Stimulated activated CD8-positive, alpha-beta memory T cell treated with anti-CD3 and anti-CD28 coated beads, Interleukin-15, amount 100 ng/mL, for 4 hours (primary cell): ENCODE results near the gene TTC21B.
"Not testable (repeated sequence)": the region's sequence is repeated elsewhere in the genome, so short reads cannot be mapped to it uniquely, and the experiment has no call there.

Experiments used
- DNase-seq, 2 donors: peaks; one replicate each; pipeline ENCODE4 v3.0.0-alpha.2; 2020; ENCODE audit warnings: low read depth in 2 of 2

Gene TTC21B

DNA sequence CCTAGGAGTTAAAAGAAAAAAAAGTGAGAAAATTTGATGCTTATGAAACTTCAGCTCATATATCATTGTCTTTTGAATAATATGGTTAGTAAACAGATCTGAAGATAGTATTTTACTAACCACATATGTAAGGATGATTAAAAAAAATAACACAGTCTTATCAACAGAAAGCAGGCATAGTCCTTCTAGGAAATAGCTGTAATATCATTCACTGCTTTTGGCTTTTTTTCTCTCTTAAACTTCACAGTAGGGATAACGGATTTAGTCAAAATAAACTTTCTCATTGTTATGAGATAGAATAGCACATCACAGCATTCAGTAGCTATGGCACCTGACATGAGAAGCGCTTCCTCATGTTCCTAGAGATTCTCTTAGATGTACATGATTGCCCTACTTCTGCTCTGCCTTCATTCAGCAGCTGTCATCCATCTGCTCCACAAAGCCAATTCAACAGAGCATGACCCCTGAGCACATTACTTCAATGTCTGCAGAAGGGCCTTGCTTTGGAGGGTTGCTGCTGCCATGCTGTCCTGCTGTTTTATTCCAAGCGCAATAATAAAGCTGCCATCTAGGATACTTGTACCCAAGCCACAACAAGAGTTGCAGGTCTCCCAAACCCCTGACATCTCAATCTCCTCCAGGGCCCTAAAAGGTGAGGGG lies 67.0 kb downstream of the TTC21B start:
- no peak for DNase-seq

DNA sequence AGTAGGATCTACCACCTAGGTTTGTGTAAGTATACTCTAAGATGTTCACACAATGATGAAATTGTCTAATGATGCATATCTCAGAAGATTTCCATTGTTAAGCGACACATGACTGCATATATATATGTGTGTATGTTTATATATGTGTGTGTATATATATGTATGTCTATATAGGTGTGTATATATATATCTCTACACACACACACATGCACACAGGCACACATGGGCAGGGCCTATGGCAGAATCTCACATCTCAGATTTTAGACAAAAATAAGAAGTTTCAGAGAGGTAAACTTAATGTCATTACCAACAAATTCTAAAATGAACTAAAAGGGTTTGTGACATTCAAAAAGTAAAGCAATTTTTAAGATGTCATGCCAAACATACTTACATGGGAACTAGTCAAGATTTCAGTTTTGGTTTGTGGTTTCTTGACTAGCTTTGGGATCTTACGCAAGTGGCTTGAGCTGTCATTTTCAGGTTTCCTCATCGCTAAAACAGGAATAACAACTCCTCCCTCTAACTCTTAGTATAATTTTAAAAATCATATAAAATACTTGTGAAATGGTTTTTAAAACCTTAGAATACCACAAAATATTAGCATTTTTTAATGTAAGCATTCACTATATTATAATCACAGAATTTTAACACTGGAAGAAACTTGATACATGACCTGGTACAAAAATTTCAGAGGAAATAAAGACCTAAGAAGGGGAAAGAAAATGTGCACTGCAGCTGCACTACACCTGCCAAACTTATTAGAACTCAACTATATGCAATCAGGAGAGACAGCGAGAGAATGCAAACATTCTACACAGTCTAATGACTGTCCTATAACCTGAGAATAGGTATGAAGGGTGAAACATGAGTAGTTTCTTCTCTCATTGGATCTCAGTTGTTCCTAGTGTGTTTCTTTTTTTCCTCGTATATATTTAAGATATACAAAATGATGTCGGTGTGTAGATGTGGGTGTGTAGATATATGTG lies 75.7 kb downstream of the TTC21B start:
- DNase-seq: no peak

DNA sequence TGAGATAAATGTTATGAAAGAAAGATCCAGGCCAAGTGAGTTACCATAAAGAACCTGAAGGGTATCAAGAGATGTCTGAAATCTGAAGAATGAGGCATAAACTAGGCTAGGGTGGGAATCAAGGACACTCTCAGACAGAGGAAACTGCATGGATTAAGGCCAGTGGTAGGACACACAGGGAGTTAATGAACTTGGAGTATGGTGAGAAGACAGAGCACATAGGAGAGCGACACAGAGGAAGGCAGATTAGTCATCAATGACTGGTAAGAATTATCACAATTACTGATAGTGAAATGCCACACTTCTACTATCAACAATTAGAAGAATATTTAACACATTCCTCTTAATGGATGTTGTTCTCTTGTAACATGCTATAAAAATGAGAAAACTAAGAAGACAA lies 76.9 kb downstream of the TTC21B start:
- no peak for DNase-seq

DNA sequence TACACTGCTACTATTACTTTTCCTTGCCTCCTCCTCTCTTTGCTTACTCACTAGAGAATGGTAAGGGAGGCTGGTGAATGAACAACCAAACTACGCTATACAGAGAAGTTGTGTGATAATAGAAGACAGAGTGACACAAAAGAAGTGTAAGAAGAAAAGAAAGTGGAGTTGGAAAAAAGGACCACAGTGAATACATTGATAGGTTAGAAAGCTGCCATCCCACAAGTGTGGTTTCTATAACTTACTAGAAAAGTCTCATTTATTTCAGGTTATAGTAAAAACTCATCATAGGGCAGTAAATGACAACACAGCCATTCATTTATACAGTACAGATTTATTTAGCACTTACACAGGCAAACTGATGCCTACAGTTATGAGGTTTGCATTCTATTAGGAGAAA lies 77.3 kb downstream of the TTC21B start:
- DNase-seq: no peak

DNA sequence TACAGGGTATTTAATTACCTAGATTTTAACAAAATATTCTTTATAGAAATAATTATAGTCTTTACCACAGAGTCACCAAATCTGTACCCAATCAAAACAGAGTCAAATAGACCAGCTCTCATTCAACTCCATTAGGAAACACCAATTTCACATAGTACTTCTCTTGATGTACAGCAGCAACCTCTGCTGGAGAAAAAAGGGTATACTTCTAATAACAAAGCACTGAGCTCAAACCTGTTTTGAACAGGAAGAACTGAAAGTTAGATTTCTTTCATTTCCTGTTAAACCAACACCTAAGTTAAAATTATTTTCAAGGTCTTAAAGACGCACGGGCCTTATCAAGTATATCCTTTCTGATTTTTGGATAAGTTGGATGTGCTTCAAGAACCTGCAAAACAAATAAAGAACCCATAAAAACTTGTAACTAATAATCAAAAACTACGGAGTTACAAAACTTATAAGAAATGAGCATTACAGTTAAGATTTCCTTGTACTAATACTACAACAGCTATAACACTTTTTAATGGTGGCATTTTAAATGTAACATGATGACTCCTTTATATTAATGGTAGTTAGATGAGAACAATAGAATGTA lies 79.0 kb downstream of the TTC21B start:
- DNase-seq: no peak

DNA sequence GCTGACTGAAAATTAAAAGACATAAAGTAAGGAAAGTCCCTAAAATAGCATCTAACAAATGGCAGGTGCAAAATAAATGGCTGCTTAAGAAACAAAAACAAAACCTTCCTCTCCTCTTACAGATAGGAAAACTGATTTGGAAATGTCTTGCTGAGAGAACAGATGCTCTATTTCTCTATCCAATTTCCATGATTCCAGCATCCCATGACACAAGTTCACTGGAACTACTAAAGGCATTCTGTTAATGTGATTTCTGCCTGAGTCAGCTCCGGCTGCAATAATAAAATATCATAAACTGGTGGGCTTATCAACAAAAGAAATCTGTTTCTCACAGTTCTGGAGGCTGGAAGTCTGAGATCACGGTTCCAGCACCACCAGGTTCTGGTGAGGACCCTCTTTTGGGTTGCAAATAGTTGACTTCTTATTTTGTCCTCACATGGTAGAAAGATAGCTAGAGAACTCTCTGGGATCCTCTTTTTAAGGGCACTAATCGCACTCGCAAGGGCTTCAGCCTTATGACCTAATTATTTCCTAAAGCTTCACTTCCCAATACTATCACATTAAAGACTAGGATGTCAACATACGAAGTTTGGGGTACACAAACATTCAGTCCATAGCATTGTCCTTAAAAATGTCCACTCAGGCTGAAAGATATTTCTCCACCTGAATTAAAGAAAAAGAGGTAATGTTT lies 81.3 kb downstream of the TTC21B start:
- DNase-seq: no peak

DNA sequence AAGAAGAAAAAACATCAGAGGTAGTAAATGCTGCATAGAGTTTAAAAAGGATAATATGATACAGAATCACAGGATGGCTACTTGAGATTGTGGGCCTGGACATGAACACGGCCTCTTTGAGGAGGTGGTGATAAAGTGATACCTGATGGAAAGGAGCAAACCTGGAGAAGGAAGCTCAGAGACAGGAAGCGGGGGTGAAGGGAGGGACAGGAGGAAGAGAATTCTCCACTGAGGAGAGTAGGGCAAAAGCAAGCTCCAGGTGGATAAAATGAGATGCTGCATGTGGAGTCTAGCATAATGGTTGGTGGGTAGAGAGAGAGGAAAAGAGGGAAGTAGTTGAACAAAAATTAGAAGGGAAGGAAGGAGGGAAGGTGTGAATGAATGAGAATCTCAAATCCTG lies 82.6 kb downstream of the TTC21B start:
- DNase-seq: no peak

DNA sequence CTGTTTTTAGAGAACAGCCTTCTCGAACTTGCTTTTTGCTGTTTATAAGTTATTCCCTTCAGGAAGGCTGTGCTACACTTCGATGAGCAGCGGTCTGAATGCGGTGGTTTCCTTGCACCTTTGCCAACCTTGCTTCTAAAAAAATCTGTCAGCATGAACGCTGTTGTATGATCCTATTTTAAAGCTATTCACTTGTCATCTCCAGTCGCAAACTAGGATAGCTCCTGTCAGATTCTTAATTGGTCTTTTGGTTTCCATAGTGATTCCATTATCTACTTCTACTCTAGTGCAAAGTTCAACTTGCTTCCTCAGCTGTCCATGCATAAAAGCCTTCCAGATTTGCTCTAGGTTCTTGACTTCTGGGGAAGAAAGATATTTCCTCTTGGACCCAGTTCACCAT lies 83.2 kb downstream of the TTC21B start:
- DNase-seq: no peak

DNA sequence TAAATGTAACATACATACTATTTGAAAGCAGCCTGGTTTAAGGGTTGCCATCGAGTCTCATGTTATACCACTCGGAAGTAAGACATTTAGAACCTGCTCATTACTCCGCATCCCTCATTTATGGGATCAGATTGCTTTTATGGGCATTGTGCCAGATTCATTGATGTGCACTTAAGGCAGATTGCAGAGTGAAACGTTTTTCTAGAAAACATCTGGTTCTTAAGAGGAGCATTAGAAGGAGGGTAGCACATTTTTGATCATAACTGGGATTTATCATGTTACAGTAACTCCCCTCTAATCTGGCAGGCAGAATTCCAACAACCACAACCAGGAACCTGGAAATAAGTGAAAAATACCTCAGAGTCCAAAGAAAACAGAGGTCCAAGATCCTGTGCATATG lies 85.4 kb downstream of the TTC21B start:
- DNase-seq: no peak

DNA sequence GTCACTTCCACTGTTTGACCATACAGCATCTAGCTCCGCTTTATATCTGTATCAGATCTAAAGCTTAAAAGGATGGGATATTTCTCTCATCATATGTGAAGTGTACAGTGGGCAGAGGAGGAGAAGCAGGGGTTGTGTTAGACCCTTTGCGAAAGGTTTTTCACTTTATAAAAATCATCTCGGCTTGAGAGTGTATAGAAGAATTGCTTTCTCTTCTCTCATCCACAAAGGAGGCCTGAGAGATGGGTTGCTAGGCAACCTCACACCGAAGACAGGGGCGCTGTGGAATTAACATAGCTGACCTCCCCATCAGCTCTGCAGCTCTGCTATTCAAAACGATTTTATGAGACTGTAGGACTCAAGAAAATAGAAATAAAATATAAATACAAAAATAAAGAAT lies 89.3 kb downstream of the TTC21B start:
- no peak for DNase-seq

DNA sequence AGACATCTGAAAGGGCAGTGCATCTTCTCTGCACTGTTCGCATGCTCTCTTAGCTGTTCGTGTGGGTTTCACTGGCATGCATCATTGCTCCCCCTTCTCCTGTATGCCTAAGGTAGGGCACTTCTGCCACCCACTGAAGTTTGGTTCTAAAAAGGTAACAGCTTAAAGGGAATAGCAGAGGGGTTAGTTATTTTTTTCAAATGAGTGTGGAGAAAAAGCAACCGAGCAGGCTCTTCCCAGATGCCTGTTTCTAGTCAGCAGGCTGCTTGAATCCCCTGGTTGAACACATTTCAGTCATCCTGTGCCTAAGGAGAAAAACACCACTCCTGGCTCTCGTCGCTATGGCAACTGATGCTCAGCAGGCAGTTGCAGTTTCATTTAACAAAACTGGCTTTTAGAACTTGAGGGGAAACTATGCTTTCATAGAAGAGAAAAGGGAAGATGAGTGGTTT lies 89.7 kb downstream of the TTC21B start:
- no peak for DNase-seq

DNA sequence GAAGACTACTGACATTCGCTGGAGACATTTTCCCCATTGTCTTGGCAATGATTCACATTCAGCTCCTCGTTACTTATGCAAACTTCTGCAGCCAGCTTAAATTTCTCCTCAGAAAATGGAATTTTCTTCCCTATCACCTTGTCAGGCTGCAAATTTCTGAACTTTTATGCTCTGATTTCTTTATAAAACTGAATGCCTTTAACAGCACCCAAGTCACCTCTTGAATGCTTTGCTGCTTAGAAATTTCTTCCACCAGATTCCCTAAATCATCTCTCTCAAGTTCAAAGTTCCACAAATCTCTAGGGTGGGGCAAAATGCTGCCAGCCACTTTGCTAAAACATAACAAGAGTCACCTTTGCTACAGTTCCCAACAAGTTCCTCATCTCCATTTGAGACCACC lies 92.5 kb downstream of the TTC21B start:
- not testable (repeated sequence) for DNase-seq

DNA sequence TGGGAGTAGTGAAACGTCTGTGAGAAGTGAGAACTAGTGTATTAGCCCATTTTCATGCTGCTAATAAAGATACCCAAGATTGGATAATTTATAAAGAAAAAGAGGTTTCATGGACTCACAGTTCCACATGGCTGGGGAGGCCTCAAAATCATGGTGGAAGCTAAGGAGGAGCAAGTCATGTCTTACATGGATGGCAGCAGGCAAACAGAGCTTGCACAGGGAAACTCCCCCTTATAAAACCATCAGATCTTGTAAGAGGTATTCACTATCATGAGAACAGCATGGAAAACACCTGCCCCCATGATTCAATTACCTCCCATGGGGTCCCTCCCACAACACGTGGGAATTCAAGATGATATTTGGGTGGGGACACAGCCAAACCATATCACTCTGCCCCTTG lies 93.9 kb downstream of the TTC21B start:
- DNase-seq: not testable (repeated sequence)

DNA sequence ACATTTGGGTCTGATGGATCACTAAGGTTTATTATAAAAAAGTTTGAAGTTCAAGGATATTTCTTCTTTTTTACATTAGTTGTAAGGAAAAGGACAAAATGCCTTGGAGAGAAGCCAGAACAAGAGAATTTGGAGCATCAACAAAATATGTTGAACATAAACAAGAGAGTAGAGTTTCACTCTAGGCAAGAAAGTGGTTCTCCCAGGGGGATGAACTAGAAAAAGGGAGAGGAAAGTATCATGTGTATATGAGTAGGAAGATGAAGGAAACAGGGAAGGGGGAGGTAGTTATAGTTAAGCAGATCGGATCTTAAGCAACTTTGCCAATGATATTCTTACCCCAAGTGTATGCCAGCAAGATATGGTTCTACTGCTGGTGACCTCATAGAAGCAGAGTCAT lies 95.7 kb downstream of the TTC21B start:
- no peak for DNase-seq

DNA sequence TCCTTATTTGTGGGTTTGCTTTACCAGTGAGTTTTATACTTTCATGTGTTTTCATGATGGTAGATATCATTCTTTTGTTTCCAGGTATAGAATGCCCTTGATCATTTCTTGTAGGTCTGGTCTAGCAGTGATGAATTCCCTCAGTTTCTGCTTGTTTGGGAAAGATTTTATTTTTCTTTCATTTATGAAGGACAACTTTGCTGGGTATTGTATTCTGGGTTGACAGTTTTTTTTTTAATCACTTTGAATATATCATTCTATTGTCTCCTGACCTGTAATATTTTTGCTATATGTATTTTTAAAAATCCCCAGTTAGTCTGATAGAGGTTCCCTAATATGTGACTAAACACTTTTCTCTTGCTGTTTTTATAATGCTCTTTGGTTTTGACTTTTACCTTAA lies 101.2 kb downstream of the TTC21B start:
- DNase-seq: no peak

DNA sequence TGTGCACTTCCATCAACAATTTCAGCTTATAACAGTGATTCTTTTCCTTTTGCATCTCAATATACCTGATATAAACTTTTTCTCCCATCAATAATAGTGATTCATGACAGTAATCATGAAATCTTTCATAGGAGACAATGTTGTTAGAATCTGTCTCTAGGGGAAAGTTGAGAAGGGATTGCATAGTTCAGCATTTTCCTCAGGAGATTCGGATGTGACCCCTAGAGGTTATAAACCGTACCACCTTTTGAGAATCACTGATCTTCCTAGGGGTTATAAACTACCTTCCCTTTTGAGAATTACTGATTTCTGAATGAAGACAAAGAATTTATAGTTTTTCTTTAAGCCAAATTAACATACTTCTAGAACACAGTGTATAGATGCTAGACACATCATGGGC lies 106.6 kb downstream of the TTC21B start:
- DNase-seq: no peak

DNA sequence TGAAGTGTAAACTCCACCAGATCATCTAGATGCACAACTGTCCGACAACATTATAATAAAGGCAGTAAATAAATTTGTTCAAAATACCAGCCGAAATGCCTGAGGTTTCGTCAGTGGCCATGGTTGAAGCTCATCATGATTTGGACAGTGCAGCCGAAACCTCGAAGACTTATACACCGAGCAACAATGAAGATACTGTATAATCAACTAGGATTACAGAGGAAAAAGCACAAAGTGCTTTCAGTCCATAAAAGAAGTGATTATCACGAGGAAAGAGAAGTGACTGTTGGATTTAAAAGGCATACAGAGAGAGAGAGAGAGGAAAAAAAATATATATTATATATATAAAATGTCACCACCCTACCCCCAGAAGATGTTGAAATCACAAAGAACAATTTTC lies 107.5 kb downstream of the TTC21B start:
- no peak for DNase-seq

DNA sequence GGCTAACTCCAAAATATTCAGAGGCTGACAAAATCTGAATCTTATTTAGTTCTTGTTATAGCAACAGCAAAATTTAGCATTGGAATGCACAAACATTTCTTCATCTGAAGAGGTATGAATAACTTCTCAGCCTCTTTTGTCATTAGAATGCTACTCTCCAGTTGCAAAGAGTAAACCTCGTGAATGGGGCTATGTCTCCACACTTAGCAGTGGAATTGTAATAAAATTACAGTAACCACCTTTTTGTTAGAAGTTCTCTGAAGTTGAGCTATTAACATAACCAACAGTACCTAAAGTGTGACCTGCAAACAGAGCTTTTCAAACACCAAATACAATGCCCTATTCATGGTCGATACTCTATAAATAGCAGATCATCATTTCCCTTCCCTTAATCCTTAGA lies 109.4 kb downstream of the TTC21B start:
- DNase-seq: no peak

DNA sequence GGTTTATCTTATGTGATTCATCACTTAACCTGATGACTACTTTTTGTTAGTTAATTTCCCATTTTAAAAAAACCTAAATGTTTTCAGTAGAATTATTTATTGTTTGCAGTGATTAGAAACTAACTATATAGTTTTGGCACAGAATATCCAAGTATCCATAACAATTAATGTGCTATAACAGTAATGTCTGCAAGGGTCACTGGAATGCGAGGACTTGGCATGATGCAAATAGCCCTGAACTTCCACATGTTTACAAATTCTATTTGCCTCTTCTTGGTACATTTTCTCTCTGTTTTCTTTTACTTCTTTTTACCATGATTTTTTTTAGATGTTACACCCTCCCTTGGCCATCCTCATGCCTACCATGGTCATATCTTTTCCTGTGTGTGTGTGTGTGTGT lies 110.2 kb downstream of the TTC21B start:
- DNase-seq: no peak

DNA sequence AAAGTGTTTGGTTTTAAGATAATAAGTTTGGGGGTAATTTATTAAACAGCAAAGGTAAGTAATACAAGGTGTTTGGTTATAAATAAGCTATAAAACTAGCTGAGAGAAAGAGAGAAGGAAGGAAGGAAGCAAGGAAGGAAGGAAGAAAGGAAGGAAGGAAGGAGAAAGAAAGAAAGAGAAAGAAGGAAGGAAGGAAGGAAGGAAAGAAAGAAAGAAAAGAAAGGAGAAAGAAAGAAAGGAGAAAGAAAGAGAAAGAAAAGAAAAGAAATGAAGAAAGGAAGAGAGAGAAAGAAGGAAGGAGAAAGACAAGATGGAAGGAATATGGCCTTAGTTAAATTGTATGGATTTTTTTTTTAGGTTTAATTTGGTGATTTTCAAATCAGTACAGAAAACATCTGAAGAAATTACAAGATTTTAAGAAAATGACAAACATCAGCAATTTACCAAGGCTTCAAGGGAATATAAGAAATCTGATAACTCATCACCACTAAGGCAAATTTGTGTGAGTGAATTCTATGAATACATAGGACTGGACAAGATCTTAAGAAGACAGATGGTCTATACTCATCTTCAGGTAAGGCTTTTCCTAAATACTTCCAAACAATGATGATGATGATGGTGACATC lies 113.1 kb downstream of the TTC21B start:
- no peak for DNase-seq

DNA sequence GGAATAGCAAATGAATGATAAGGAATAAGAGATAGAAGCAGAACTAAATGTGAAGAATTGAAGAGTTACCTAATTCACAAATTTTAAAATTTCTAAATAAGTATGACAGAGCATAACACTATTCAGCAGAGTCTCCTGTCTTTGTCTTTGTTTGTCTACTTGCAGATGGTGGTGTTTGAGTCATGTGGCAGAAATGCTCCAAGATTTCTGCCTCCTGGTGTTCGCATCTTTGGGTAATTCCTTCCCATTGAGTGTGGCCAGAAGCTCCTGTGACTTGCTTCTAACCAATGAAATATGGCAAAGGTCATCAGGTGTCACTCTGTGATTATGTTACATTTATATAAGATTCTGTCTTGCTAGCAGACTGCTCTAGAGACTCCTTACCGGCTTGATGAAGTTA lies 114.0 kb downstream of the TTC21B start:
- DNase-seq: no peak

DNA sequence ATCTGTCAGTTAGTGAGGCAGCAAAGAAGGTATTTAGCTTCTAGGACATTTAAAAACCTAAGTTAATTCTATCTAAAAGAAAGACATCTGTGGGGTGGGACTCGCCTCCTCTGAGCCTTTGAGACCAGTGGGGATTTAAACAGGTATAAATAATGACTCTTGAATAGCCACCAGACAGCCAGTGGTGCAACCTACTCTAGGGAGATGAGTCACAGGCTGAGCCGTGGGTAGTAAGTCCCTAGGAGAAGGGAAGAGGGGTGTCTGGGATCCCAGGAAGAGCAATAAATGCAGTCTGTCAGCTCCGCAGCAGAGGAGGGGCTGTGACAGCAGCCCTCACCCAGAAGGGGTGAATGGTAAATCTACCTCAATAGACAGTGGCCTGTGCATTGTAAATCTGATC lies 116.5 kb downstream of the TTC21B start:
- DNase-seq: no peak
